Measurements from ENCODE around the gene SEZ6L2.

GRCh38 chr16:29900888-29901606, 1.7 kb upstream of the SEZ6L2 start:
- TF ChIP-seq TCF7L2 (IDR thresholded peaks at IDR 0.05; ENCODE audit: borderline replicate concordance, low read depth, low read length) (no peak), ZNF335 (tag by site-specific recombination; conservative IDR thresholded peaks at IDR 0.05) (no peak), ZNF660 (tag by site-specific recombination; IDR thresholded peaks at IDR 0.05) (no peak), ZNF843 (tag by site-specific recombination; IDR thresholded peaks at IDR 0.05) (no peak), OVOL3 (tag by site-specific recombination; IDR thresholded peaks at IDR 0.05) (no peak)
